ENCODE data around the gene SLC7A6OS.

Gene SLC7A6OS

GRCh38 chr16:68275611-68276191 lies 35.0 kb downstream of the SLC7A6OS start:
- no peak for DNase-seq

DNA sequence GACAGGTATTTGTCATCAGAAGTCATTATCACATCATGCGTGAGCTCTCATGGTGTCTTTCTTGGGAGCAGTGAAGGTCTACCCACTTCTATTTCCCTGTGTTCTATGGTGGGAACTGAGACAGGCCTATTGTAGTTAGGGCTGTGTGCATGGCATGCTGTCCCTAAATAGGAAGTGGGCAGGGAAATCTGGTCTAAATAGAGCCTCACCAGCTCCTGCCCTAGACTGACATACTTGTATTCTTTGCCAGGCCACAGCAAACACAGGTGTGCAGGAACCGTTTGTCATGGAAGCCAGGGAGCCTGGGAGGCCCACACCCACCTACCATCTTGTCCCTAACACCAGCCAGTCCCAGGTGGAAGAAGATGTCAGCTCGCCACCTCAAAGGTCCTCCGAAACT lies 36.3 kb downstream of the SLC7A6OS start:
- DNase-seq = no peak

- DNase-seq = no peak
Observed at GRCh38 chr16:68273896-68274295, 36.9 kb downstream of the SLC7A6OS start.

DNA sequence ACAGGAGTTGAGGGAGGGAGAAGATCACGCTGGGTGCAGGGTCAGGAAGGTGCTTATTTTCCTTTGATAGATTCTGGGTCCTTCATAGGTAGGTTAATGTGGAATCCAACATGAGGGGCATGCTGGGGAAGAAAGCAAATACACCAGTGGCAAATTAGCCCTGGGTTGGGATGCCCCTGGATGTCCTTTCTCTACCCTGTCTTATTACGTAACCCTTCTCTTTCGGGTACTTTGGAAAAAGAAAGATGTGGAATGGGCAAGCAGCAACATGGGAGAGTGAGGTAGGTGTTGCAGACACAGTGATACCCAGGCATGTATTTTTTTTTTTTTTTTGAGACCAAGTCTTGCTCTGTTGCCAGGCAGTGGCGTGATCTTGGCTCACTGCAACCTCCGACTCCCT lies 37.3 kb downstream of the SLC7A6OS start:
- DNase-seq = no peak

DNA sequence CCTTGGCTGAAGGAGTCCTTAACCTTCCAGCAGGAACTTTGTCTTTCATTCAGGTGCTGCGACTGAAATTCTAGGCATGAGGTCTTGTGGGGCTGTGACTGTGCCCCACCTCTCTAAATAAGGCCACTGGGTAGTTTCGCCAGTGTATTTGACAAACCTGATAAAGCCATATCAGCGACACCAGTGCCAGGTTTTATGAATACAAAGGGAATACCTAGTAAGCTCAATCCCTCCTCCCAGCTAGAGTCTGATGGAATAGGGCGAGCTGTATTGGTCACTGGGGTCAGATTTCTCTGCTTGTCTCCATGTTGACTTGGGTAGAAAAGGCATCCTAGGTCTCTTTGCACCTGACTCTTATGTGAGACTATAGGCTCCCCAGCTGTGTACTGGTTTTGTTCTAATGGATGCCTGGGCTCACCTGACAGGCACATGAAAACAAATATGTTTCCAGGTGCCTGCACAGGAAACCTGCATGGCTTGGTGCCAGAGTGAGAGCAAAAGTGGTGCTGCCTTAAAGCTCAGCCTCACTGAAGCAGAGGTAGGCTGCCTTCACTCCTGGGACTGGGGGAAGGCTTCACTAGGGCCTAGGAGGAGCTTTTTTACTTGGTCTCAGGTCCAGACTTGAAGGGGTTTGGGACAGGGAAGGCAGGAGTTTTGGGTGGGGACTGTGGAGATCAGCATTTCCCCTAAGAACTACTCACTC lies 38.1 kb downstream of the SLC7A6OS start:
- no peak for DNase-seq

- DNase-seq = no peak
Observed at GRCh38 chr16:68270353-68270752, 40.4 kb downstream of the SLC7A6OS start.

GRCh38 chr16:68269793-68270192 lies 41.0 kb downstream of the SLC7A6OS start:
- DNase-seq = no peak

DNA sequence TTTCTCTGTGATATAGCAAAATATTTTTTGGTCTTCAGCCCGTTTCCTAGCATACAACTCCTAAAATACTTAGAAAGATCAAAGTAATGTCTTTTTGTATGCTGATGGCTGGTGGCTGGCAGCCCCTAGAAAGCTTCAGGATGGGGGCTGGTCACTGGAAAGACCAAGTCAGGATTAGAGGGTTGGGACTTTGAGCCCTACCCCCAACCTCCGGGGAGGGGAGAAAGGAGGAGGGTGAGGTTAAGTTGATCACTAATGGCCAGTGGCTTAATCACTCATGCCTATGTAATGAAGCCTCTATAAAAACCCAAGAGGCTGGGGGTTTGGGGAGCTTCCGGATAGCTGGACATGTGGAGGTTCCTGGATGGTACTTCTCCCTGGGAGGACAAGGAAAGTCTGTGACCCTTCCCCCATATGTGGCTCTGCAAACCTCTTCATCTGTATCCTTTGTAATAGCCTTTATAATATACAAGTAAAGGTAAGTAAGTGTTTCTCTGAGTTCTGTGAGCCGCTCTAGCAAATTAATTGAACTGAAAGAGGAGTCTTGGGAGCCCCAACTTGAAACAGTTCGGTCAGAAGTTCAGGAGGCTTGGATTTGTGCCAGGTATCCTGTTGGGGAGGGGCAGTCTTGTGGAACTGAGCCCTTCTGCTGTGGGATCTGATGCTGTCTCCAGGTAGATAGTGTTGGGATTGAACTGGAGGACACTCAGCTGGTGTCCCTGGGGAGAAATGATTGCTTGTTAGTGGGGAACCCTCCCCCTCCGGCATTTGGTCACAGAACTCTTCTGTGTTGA lies 42.9 kb downstream of the SLC7A6OS start:
- DNase-seq = no peak

DNA sequence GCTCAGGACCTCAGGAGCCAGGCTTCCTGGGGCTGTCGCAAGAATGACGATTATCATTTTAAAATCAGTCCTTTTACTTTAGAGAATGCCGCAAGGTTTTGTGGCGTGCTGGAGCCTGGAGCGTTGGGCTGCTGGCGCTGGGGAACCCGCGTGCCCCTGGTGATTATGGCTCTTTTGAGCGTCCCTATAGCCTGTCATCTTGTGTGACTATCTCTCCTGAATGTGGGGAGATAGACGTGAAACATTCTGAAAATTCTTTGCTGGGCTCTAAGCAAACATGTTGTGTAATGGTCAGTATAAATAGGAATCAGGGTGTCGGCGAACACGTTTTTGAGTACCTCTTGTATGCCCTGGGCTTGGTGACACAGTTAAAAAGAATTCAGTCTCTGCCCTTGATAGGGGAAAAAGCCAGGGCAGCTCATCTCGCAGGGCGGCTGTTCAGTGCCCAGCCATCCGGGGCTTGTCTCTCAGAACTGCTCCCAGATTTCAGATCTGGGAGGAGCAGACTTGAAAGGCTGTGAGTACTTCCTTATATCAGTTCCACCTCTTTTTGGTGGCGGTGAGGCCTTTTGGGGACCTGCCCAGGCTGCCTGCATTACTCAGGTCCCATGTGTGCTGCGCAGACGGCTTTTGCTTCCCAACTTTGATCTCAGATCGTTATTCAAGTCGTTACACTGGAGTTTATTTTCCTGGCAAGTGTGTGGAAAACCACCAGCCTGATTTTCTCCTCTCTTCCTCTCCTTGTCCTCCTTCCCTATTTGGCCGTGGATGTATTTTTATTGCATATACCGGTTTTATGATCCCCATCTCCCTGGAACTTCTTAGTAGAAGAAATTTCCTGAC lies 45.4 kb downstream of the SLC7A6OS start:
- DNase-seq = peak; percentile 92

DNA sequence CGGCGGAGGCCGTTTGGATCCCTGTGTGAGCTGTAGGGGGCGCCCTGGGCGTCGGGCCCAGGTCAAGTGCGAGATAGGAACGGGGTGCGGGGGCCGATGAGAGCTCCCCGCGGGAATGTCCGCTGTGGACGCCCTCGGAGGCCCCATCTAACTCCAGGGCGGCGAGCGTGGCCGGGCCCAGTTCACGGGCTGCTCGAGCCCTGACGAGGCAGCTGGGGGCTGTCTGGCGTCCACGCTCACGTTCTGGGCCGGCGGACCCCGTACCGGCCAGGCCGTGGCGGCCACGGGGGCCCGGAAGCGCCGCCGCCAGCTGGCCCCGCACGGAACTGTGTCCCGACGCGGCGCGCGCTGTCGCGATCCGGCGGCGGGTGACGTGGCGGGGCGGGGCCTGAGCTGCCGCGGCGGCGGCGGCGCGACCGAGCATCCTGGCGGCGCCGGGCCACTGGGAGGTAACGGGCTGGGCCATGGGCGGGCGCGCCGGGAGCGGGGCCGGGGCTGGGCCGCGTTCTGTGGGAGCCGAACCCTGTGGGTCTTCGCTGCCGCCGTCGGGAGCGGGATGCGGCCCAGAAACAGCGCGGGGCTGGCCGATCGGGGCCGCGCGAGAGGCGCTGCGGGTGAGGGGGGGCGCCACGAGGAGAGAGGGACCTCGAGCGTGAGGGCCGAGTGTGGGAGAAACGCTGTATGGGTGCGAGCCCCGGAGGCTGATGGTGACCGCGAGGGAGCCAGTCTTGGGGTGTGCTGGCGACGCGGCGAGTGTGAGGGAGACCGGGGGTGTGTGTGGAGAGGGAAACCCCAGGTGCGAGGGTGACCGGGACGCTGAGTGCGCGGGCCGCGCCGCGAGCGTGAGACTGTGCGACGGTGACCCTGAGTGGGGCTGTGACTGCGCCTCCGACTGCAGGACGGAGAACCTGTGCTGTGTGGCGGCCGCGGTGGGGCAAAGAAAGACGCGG lies 46.3 kb downstream of the SLC7A6OS start, which contains the start of gene SLC7A6:
Gene SLC7A6 (plus strand): TSS at position 399 of the 950 bp plus-strand sequence. CDS start 10,201 bp downstream, outside the sequence.
- peak; percentile 93 for DNase-seq

DNA sequence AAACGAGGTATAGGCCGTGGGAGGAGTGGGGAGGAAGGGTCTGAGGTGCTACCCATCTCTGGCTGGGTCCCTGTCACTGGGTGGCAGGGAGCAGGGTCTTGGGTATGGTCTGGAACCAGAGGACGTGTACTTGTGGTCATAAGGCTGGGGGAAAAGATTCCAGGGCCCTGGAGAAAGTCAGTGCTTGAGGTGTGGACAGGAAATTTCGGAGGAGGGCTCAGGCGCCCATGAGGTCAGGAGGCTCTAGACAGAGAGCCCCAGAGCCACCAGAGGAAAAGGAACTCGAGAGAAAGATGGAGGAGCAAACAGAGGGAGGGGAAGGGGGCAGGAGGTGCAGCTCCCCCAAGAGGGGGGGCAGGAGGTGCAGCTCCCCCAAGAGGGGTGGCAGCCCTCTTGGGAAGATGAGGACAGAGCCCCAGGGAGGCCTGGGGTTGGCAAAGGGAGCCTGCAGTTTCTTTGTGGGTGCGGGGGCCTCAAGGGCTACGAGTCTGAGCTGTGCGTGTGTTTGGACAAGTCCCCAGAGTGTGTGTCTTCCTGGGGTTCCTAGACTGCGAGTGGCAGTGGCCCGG lies 47.1 kb downstream of the SLC7A6OS start:
- DNase-seq = no peak

DNA sequence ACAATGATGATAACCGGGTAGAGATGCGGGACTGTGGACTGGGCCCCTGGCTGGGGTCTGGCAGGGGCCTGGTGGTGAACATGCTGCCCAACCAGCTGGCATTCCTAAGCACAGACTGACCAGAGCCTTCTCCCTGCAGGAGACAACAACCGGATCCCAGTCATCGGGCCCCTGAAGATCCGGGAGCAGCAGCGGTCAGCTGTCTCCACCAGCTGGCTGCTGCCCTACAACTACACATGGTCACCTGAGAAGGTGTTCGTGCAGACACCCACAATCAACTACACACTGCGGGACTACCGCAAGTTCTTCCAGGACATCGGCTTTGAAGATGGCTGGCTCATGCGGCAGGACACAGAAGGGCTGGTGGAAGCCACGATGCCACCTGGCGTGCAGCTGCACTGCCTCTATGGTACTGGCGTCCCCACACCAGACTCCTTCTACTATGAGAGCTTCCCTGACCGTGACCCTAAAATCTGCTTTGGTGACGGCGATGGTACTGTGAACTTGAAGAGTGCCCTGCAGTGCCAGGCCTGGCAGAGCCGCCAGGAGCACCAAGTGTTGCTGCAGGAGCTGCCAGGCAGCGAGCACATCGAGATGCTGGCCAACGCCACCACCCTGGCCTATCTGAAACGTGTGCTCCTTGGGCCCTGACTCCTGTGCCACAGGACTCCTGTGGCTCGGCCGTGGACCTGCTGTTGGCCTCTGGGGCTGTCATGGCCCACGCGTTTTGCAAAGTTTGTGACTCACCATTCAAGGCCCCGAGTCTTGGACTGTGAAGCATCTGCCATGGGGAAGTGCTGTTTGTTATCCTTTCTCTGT lies 51.5 kb downstream of the SLC7A6OS start:
- no peak for DNase-seq

DNA sequence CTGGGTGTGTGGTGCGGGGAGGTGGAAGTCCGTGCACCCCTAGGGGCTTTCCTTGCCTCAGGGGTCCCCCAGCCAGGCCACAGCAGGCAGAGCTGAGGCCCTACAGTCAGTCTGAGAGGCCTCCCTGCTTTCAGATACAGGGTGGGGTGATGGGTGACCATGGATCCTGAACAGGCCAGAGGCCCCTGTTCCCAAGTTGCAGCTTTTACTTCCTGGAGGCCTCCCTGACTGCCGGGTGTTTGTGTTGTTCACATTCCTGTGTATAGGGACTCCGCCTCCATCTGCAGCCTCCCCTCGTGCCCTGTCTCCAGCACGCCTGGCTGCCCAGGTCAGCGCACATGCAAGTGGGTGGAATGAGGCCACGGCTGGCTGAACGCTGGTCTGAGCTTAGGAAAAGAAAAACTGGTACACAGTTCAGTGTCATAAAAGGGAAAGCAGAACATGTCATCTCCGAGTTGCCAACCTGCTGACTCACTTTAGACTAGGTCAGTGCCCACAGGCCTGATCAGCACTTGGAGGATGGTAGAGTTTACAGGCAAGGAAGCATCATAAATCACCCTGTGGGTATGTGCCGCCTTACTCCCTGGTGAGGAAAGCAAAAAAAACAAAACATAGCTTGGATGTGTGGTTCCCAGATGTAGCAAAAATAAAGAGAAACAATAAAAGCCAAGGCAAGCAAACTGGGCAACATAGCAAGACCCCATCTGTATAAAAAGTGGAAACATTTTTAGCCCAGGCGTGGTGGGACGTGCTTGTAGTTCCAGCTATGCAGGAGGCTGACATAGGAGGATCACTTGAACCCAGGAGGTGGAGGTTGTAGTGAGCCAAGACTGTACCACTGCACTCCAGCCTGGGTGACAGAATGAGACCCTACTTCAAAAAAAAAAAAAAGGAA lies 52.6 kb downstream of the SLC7A6OS start:
- no peak for DNase-seq

GRCh38 chr16:68257251-68257905 lies 53.4 kb downstream of the SLC7A6OS start:
- DNase-seq = no peak

GRCh38 chr16:68255712-68256111 lies 55.0 kb downstream of the SLC7A6OS start:
- DNase-seq = no peak

- DNase-seq = no peak
Observed at GRCh38 chr16:68253721-68254120, 57.0 kb downstream of the SLC7A6OS start.

DNA sequence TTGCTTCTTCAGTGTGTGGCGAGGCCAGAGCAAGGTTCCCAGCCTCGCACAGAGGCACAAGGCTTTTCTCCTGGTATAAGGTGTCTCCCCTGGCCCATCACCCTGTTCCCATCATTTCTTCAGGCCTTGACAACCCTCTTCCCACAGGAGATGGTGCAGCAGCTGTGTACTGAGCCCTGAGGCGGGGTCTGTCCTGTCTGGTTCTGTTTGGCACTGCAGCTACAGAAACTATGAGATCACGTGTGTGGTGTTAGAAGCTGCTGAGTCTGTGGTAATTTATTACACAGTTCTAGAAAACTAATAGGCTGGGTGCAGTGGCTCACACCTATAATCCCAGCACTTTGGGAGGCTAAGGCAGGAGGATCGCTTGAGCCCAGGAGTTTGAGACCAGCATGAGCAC lies 58.4 kb downstream of the SLC7A6OS start:
- no peak for DNase-seq

- no peak for DNase-seq
Observed at GRCh38 chr16:68251832-68252231, 58.9 kb downstream of the SLC7A6OS start.

- no peak for DNase-seq
Observed at GRCh38 chr16:68250951-68251350, 59.8 kb downstream of the SLC7A6OS start.

All from 8988T (cell line).